SJSA1 (cell line): ENCODE measurements around the gene ADGRG6. TPM values are rescaled to one million over a fixed set of nuclear protein-coding genes. Genes with fewer than 3 reads are reported as not detected.
"Not testable (repeated sequence)": the region's sequence is repeated elsewhere in the genome, so short reads cannot be mapped to it uniquely, and the experiment has no call there.

ENCODE experiments used
- DNase-seq, 2 experiments: peaks; one replicate each; pipeline ENCODE4 v3.0.0-alpha.2; 2015 to 2020; ENCODE audit warnings: low spot score in 2 of 2, low read depth in 1 of 2
- H3K27ac ChIP-seq: fragments of 250-450 bp; sonication (Bioruptor Pico); 2 replicates; pipeline ENCODE4 v1.5.1; 2020; ENCODE audit warnings: mild to moderate bottlenecking, moderate library complexity
- H3K27me3 ChIP-seq: fragments of 250-450 bp; sonication (Bioruptor Pico); replicated peaks from 2 replicates; pipeline ENCODE4 v1.5.1; 2020; ENCODE audit warnings: mild to moderate bottlenecking, moderate library complexity
- H3K36me3 ChIP-seq: fragments of 250-450 bp; sonication (Bioruptor Pico); 2 replicates; pipeline ENCODE4 v1.5.1; 2020; ENCODE audit warnings: mild to moderate bottlenecking
- H3K4me1 ChIP-seq: fragments of 250-450 bp; sonication (Bioruptor Pico); replicated peaks from 2 replicates; pipeline ENCODE4 v1.6.1; 2021; ENCODE audit warnings: mild to moderate bottlenecking
- H3K4me3 ChIP-seq: fragments of 250-450 bp; sonication (Bioruptor Pico); 2 replicates; pipeline ENCODE4 v1.5.1; 2020; ENCODE audit warnings: mild to moderate bottlenecking
- H3K9me3 ChIP-seq: fragments of 250-450 bp; sonication (Bioruptor Pico); replicated peaks from 2 replicates; pipeline ENCODE4 v1.5.1; 2020; ENCODE audit warnings: mild to moderate bottlenecking
- total RNA-seq: library from RNA; depleted of rRNA; stranded (reverse); fragments of >200 nt; shearing (Covaris generic); gene quantifications from 2 replicates; pipeline ENCODE4 v1.2.3, GENCODE V29; 2014

Gene ADGRG6
- total RNA-seq, 1 experiment from 2014 or later, result 4.5 TPM

DNA sequence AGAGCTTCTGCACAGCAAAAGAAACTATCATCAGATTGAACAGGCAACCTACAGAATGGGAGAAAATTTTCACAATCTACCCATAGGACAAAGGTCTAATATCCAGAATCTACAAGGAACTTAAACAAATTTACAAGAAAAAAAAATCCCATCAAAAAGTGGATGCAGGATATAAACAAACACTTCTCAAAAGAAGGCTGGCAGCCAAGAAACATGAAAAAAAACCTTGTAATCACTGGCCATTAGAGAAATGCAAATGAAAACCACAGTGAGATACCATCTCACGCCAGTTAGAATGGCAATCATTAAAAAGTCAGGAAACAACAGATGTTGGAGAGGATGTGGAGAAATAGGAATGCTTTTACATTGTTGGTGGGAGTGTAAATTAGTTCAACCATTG is 152.4 kb downstream of the ADGRG6 start:
- not testable (repeated sequence) for H3K9me3 ChIP-seq, H3K27ac ChIP-seq, H3K36me3 ChIP-seq, H3K27me3 ChIP-seq, H3K4me3 ChIP-seq
- H3K4me1 ChIP-seq, result peaks cover 14% of the 10 kb centered on the region
- peak in 1 of 2 experiments; percentile 32 for DNase-seq

DNA sequence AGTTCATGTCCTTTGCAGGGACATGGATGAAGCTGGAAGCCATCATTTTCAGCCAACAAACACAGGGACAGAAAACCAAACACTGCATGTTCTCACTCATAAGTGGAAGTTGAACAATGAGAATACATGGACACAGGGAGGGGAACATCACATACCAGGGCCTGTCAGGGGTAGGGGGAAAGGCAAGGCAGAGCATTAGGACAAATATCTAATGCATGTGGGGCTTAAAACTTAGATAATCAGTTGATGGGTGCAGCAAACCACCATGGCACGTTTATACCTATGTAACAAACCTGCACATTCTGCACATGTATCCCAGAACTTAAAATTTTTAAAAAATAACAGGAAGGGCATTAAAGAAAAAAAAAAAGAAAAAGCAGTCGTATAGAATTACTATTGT is 153.0 kb downstream of the ADGRG6 start:
- peaks cover 15% of the 10 kb centered on the region for H3K4me1 ChIP-seq
- H3K4me3 ChIP-seq, H3K36me3 ChIP-seq, H3K9me3 ChIP-seq, DNase-seq, H3K27ac ChIP-seq, H3K27me3 ChIP-seq: not testable (repeated sequence)

DNA sequence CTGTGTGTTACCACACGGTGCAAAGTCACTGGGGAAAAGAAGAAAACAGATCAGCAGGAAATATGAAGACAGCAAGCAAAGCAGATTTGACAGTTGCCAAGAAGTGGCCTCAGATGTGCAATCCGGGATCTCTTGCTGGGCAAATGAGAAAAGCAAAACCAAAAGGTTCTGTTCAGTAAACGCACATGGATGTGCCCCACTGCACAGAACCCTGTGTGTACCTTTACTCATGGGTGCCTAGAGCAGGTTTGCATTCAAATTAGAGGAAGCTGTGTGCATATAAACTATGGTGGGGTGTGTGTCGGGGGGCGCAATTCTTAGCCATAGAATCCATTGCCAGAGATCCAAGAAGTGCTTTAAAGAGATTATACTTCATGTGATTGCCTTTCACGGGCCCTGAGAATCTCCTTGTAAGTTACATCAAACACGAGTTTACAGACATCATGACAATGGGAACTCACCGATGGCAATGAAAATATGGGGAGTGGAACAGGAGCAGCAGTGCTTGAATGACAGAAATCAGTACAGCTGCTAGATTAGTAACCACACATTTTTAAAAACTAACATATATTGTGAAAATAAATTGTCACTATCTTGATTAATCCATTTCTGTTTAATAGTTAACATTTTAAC is 154.3 kb downstream of the ADGRG6 start:
- no peak overlapping the region for H3K27ac ChIP-seq
- H3K4me3 ChIP-seq, result no peak overlapping the region
- H3K27me3 ChIP-seq, result no peaks in the 10 kb centered on the region
- H3K36me3 ChIP-seq, result no peaks in the 10 kb centered on the region
- peaks cover 15% of the 10 kb centered on the region for H3K4me1 ChIP-seq
- peaks cover 3% of the 10 kb centered on the region; the same call in 1 of the 2 replicates for H3K9me3 ChIP-seq
- no peak for DNase-seq

DNA sequence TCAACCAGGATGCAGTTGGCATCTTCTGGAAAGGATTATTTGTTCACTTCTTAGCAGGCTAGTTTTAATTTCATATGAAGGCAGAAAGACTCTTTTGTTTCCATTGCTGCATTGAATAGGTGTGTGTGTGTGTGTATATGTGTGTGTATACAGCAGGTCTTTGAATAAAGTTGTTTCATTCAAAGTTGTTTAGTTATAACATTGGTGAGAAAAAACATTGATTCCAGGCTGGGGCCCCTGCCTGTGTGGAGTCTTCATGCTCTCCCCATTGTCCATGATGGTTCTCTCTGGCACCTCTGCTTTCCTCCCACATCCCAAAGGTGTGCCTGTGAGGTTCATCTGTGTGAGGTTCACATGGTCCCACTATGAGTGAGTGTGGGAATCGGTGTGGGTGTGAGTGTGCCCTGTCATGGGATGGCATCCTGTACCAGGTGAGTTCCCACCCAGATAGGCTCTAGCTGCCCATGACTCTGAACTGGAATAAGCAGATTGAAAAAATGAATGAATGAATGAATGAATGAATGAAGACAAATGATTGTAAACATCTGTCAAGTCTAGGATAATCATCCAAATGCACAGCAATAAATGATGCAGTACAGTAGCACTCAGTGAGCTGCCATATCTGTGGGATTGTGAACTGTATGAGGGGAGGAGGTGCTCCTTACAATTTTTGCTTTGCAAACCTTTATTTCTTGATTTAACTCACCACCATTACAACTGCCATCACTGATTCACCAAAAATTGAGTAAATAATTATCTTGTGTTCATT is 156.0 kb downstream of the ADGRG6 start:
- no peak for DNase-seq
- no peaks in the 10 kb centered on the region for H3K27me3 ChIP-seq
- H3K36me3 ChIP-seq, result no peaks in the 10 kb centered on the region
- H3K27ac ChIP-seq, result no peak overlapping the region
- peaks cover 15% of the 10 kb centered on the region for H3K4me1 ChIP-seq
- H3K4me3 ChIP-seq, result no peak overlapping the region
- peaks cover 7% of the 10 kb centered on the region for H3K9me3 ChIP-seq

DNA sequence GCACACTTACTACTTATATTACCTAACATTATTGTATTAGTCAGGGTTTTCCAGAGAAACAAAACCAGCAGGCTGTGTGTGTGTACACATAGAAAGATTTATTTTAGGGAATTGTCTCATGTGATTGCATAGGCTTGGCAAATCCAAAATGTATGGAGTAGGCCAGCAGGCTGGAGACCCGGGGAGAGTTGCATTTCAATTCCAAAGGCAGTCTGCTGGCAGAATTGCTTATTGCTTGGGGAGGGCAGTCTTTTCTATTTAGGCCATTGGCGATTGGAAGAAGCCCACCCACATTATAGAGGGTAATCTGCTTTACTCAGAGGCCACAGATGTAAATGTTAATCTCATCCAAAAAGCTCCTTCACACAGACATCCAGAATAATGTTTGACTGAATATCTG is 157.0 kb downstream of the ADGRG6 start:
- DNase-seq, result no peak
- Histone ChIP-seq H3K9me3 (peaks cover 7% of the 10 kb centered on the region), H3K36me3 (no peaks in the 10 kb centered on the region), H3K4me1 (peaks cover 15% of the 10 kb centered on the region), H3K27ac (no peak overlapping the region), H3K4me3 (no peak overlapping the region), H3K27me3 (no peaks in the 10 kb centered on the region)

DNA sequence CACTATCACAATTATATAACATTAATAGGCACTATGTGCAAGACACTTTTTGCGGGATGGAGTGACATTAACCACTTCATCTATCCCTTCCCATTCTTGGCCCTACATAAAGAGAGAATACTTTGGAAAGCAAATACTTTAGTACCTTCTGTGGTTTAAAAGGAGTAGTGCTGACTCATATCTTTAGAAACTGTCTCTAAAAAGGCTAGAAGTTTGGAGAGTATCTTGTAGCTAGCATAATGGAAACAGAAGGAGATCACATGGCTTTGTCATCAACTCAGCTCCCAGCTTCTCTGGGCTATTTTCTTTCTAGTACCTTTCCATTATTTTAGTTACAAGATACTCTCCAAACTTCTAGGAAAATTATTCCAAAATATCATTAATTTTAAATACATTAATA is 157.5 kb downstream of the ADGRG6 start:
- no peak overlapping the region for H3K27ac ChIP-seq

DNA sequence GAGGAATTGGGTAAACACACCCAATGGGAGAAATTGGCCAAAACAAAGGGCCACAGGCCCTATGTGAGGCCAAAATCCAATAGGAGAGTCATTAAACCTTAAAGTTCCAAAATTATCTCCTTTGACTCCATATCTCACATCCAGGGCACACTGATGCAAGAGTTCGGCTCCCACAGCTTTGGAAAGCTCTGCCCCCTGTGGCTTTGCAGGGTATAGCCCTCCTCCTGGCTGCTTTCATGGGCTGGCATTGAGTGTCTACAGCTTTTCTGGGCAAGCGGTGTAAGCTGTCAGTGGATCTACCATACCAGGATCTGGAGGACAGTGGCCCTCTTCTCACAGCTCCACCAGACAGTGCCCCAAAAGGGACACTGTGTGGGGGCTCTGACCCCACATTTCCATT is 160.5 kb downstream of the ADGRG6 start:
- H3K4me3 ChIP-seq, result no peak overlapping the region
- peaks cover 4% of the 10 kb centered on the region; the same call in 1 of the 2 replicates for H3K4me1 ChIP-seq
- no peaks in the 10 kb centered on the region for H3K27me3 ChIP-seq
- DNase-seq, result no peak
- H3K36me3 ChIP-seq, result no peaks in the 10 kb centered on the region
- peaks cover 3% of the 10 kb centered on the region; the same call in 1 of the 2 replicates for H3K9me3 ChIP-seq
- H3K27ac ChIP-seq, result no peak overlapping the region

More for the DNA sequence above, 157.5 kb downstream of the ADGRG6 start:
- peak in 1 of 2 experiments; percentile 4 for DNase-seq
- no peaks in the 10 kb centered on the region for H3K36me3 ChIP-seq
- peaks cover 15% of the 10 kb centered on the region for H3K4me1 ChIP-seq
- H3K9me3 ChIP-seq, result peaks cover 7% of the 10 kb centered on the region
- H3K27me3 ChIP-seq, result no peaks in the 10 kb centered on the region
- H3K4me3 ChIP-seq, result no peak overlapping the region

DNA sequence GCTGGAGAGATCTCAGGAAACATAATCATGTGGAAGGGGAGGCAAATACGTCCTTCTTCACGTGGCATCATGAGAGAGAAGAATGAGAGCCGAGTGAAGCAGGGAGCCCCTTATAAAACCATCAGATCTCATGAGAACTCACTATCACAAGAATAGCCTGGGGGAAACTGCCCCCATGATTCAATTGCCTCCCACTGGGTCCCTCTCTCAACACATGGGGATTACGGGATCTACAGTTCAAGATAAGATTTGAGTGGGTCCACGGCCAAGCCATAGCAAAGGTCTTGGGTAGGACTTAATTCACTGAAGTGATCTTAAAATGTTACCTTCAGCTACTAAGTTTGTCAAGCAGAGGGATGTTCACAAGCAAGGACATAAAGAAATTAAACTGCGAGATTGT is 162.2 kb downstream of the ADGRG6 start:
- no peak for DNase-seq

DNA sequence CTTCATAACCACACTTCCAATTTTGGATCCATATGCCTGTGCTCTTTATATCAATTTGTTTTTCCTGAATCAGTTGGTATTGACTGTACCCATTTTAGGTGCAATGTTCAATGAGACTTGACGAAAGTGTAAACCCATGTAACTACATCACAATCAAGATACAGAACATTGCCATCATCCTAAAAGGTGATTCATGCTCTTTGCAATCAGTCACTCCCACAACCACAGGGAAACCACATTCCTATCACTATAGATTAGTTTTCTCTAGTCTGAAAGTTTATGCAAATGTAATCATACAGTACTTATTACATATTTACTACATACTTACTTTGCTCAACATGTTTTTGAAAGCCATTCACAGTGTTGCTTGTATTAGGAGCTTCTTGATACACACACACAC is 167.4 kb downstream of the ADGRG6 start:
- no peaks in the 10 kb centered on the region for H3K4me1 ChIP-seq
- H3K27ac ChIP-seq, result no peak overlapping the region

More for the DNA sequence above, 162.2 kb downstream of the ADGRG6 start:
- Histone ChIP-seq H3K27me3 (no peaks in the 10 kb centered on the region), H3K4me3 (no peak overlapping the region), H3K9me3 (peaks cover 3% of the 10 kb centered on the region; the same call in 1 of the 2 replicates), H3K27ac (no peak overlapping the region), H3K4me1 (peaks cover 4% of the 10 kb centered on the region; the same call in 1 of the 2 replicates), H3K36me3 (no peaks in the 10 kb centered on the region)

DNA sequence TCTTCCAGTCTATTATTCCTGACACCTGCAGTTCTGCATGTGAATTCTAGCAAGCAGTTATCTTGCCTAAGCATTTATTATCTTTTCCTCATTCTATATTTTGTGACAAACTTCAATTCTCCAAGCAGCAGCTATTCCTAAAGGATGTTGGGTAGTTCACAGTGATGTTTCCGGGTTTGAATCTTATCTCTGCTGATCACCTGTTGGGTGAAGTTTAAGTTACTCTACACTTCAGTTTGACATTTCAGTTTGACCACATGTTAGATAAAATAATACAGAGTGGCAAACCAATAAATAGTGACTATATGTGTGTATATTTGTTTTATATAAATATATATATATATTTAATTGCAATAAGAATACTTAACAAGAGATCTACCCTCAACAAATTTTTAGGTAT is 168.6 kb downstream of the ADGRG6 start:
- no peak overlapping the region for H3K4me3 ChIP-seq
- H3K27ac ChIP-seq, result no peak overlapping the region
- H3K4me1 ChIP-seq, result no peaks in the 10 kb centered on the region
- DNase-seq, result no peak
- H3K9me3 ChIP-seq, result no peaks in the 10 kb centered on the region
- H3K27me3 ChIP-seq, result no peaks in the 10 kb centered on the region
- H3K36me3 ChIP-seq, result no peaks in the 10 kb centered on the region

More for the DNA sequence above, 167.4 kb downstream of the ADGRG6 start:
- Histone ChIP-seq H3K9me3 (no peaks in the 10 kb centered on the region), H3K36me3 (no peaks in the 10 kb centered on the region), H3K4me3 (no peak overlapping the region), H3K27me3 (no peaks in the 10 kb centered on the region)
- no peak for DNase-seq

DNA sequence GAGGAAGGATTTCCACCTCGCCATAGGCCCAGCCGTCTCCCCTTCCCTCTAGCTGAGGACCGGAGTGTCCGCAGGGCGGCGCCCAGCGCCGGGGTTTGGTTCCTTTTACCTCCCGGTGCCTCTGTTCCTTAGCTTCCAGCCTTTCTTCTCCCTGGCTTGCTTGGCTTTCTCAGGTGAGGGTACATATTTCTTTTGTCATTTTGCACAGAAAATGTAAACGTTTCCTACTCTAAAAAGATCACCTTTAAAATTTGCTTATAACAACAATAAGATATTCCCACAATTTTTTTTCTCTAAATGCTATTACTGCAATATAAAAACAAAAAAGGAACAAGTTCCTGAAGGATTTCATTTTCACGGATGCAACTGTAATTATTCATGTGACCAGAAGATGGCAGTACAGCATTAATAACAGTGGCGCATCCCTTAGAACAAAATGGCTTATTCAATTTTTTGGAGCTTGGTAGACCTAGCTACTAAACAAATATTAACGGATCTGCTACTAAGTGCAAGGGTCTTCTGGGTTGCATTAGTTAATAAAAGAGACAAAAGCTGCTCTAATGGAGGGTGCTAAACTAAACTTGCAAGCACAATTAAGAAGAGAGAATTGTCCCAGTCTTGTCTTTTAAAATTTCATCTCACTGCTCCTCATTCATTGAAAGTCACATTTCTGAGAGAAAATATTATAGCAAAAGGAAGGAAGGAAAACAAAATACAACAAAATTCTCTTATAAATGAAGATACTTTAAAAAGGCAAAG is 172.9 kb downstream of the ADGRG6 start:
- H3K9me3 ChIP-seq, result no peaks in the 10 kb centered on the region
- no peak overlapping the region for H3K27ac ChIP-seq
- no peaks in the 10 kb centered on the region for H3K36me3 ChIP-seq
- H3K27me3 ChIP-seq, result no peaks in the 10 kb centered on the region
- peak; percentile 63 to 74 for DNase-seq
- no peak overlapping the region for H3K4me3 ChIP-seq
- H3K4me1 ChIP-seq, result no peaks in the 10 kb centered on the region

DNA sequence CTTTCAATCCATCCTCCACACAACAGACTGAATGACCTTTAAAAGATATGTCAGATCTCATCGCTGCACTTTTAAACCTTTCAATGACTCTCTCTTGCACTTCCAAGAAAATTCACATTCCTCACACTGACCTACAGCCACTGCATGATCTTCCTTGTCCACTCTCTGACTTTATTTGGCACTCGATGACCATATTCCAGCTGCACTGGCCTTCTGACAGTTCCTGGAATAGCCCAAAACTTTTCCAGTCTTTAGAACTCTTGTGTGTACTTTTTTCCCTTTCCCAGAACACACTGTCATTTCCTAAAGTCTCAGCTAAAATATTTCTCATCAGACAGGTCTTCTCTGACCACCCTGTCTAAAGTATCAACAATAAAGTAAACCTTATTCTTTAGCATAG is 174.6 kb downstream of the ADGRG6 start:
- DNase-seq, result no peak
- Histone ChIP-seq H3K4me1 (no peaks in the 10 kb centered on the region), H3K9me3 (no peaks in the 10 kb centered on the region), H3K27ac (no peak overlapping the region), H3K36me3 (no peaks in the 10 kb centered on the region), H3K27me3 (no peaks in the 10 kb centered on the region), H3K4me3 (no peak overlapping the region)

DNA sequence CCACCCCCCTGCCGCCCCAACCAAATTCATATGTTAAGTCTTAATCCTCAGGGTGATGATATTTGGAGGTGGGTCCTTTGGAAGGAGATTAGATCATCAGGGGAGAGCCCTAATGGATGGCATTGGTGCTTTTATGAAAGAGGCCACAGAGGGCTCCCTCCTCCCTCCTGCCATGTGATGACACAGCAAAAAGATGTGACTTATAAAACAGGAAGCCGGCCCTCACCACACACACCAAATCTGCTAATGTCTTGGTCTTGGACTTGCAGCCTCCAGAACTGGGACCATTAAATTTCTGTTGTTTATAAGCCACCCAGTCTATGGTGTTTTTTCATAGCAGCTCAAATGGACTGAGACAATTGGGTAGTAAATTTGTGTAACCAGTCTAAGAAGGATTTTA is 176.3 kb downstream of the ADGRG6 start:
- Histone ChIP-seq H3K27ac (no peak overlapping the region), H3K9me3 (no peaks in the 10 kb centered on the region), H3K36me3 (no peaks in the 10 kb centered on the region), H3K4me3 (no peak overlapping the region), H3K27me3 (no peaks in the 10 kb centered on the region), H3K4me1 (no peaks in the 10 kb centered on the region)
- no peak for DNase-seq

DNA sequence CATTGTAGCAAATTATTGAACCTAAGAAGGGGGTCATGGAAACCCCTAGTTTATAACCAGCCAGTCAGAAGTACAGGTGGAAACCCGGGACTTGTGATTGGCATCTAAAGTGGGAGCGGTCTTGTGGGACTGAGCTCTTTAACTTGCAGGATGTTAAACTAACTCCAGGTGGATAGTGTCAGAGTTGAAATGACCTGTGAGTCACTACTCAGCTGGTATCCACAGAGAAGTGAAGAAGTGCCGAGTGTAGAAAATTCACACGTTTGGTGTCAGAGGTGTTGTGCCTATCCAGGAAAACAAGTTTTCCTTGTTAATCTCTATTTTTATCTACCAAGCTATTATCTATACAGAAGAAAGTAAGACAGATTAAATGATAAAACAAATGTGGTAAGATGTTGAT is 179.7 kb downstream of the ADGRG6 start:
- Histone ChIP-seq H3K36me3 (no peaks in the 10 kb centered on the region), H3K4me3 (no peak overlapping the region), H3K27me3 (no peaks in the 10 kb centered on the region), H3K27ac (no peak overlapping the region), H3K4me1 (no peaks in the 10 kb centered on the region), H3K9me3 (no peaks in the 10 kb centered on the region)
- no peak for DNase-seq
